Gastroesophageal sphincter (tissue), 3 donors: ENCODE results near the gene SCRN2.

Experiments
- EP300 ChIP-seq: sonication (generic); formaldehyde crosslinking; IDR thresholded peaks from one replicate; pipeline ENCODE4 v1.6.1; 2017; ENCODE audit warnings: antibody characterized with exemption, mild to moderate bottlenecking
- POLR2A ChIP-seq, 2 donors: fragments of 450-650 bp; IDR thresholded peaks; one replicate each; pipeline ENCODE4 v1.6.1; 2017; ENCODE audit warnings: antibody characterized with exemption in 2 of 2, mild to moderate bottlenecking in 2 of 2, moderate library complexity in 1 of 2
- POLR2AphosphoS5 ChIP-seq: sonication (generic); formaldehyde crosslinking; IDR thresholded peaks from one replicate; pipeline ENCODE4 v1.6.1; 2017; ENCODE audit warnings: antibody characterized with exemption
- TF ChIP-seq, protein P1 (sequence below), 4 experiments: fragments of 200-600 bp in 2 of 4; fragments of 450-650 bp in 2 of 4; sonication (generic) in 1 of 4; IDR thresholded peaks; one replicate each; pipeline ENCODE4 v1.5.1; 2017 to 2019; ENCODE audit warnings: antibody characterized with exemption in 4 of 4, mild to moderate bottlenecking in 2 of 4, moderate library complexity in 2 of 4

DNA sequence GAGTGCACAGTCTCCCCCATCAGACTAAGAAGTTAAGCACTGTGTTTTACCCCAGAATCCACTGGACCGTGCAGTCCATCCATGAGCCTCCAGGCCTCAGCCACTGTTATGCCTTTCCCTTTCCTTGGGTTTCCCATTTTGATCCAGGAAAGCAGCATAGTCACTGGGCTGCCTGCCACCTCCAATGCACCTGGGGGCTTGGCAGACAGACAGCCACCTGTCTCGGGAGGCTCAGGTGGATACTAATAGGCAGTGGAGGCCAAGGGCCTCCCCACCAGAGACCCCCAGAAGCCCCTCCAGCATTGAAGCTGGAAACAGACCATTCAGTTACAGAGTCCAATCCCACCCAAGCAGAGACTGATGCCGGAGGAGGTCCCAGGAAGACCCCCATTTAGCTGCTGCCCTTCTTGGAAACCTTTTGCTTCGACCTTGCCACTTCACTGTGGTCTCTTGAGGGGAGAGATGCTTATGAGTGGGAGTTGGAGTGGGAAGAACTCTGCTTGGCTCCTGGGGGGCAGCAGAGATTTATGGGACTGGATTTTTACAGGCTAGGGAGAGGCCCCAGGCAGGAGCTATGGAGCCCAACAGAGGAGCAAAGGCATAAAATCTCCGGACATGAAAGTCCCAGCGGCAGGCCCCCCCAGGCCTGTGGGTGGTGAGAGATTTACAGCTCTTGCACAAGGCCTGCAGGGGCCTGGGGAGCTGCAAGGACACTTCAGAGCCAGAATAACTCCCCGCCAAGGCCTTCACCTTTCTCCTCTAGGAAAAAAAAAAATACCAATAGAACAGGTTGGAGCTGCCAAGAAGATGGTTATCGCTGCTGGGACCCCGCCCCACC, 42.7 kb upstream of the SCRN2 start:
- TF ChIP-seq POLR2AphosphoS5 (no peak), POLR2A (IDR thresholded peaks at IDR 0.05) (no peak), EP300 (no peak)
- TF ChIP-seq, protein P1, sequence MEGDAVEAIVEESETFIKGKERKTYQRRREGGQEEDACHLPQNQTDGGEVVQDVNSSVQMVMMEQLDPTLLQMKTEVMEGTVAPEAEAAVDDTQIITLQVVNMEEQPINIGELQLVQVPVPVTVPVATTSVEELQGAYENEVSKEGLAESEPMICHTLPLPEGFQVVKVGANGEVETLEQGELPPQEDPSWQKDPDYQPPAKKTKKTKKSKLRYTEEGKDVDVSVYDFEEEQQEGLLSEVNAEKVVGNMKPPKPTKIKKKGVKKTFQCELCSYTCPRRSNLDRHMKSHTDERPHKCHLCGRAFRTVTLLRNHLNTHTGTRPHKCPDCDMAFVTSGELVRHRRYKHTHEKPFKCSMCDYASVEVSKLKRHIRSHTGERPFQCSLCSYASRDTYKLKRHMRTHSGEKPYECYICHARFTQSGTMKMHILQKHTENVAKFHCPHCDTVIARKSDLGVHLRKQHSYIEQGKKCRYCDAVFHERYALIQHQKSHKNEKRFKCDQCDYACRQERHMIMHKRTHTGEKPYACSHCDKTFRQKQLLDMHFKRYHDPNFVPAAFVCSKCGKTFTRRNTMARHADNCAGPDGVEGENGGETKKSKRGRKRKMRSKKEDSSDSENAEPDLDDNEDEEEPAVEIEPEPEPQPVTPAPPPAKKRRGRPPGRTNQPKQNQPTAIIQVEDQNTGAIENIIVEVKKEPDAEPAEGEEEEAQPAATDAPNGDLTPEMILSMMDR (IDR thresholded peaks at IDR 0.05) = no peak
